ENCODE results near the gene NUMA1. TPM values are rescaled to one million over a fixed set of nuclear protein-coding genes. Genes with fewer than 3 reads are reported as not detected.

Gene NUMA1
- total RNA-seq, 1 donor from 2014 or later, result 75.0 TPM

GRCh38 chr11:72102946-72103753 is 22.8 kb upstream of the NUMA1 start, which contains the start of gene LAMTOR1:
Gene LAMTOR1 (minus strand): TSS chr11:72103297. CDS start chr11:72103224, 73 bp downstream.
- intact Hi-C loops (cut with DNase I), result no loop called here
- ATAC-seq (ENCODE audit: poor library complexity) (peak; percentile 99), DNase-seq (peak; percentile 100)

GRCh38 chr11:72102631-72102945 is 22.2 kb upstream of the NUMA1 start:
- DNase-seq (no peak), ATAC-seq (ENCODE audit: poor library complexity) (peak; percentile 3)
- intact Hi-C loops (cut with DNase I), result no loop called here

GRCh38 chr11:72102162-72102561 is 21.8 kb upstream of the NUMA1 start:
- ATAC-seq (ENCODE audit: poor library complexity) (no peak), DNase-seq (no peak)
- intact Hi-C loops (cut with DNase I), result no loop called here

- intact Hi-C loops (cut with DNase I), result no loop called here
- no peak for ATAC-seq (ENCODE audit: poor library complexity)
- no peak for DNase-seq
These were observed 20.1 kb upstream of the NUMA1 start for GRCh38 chr11:72100462-72100861.

GRCh38 chr11:72100009-72100408 is 19.7 kb upstream of the NUMA1 start:
- intact Hi-C loops (cut with DNase I), result no loop called here
- ATAC-seq (ENCODE audit: poor library complexity) (no peak), DNase-seq (no peak)

GRCh38 chr11:72098741-72099140 is 18.4 kb upstream of the NUMA1 start:
- ATAC-seq (ENCODE audit: poor library complexity), result no peak
- intact Hi-C loops (cut with DNase I), result no loop called here
- no peak for DNase-seq

GRCh38 chr11:72091292-72091691 is 10.9 kb upstream of the NUMA1 start:
- peak; percentile 93 for ATAC-seq (ENCODE audit: poor library complexity)
- peak; percentile 79 for DNase-seq
- intact Hi-C loops (cut with DNase I), result loop anchor here (2.0 to 5.0 kb wide), 2 partner anchors 66 to 114 kb away; no protein-coding TSS in a partner anchor

- ATAC-seq (ENCODE audit: poor library complexity) (no peak), DNase-seq (no peak)
- intact Hi-C loops (cut with DNase I), result no loop called here
These were observed 7.9 kb upstream of the NUMA1 start for GRCh38 chr11:72088076-72088808.

- intact Hi-C loops (cut with DNase I), result no loop called here
- ATAC-seq (ENCODE audit: poor library complexity), result no peak
- no peak for DNase-seq
These were observed 5.4 kb upstream of the NUMA1 start for GRCh38 chr11:72085621-72086351.

GRCh38 chr11:72084965-72085364 is 4.6 kb upstream of the NUMA1 start:
- ATAC-seq (ENCODE audit: poor library complexity), result no peak
- DNase-seq, result no peak
- intact Hi-C loops (cut with DNase I), result loop anchor here (5.0 kb wide), 1 partner anchor 48 kb away; no protein-coding TSS in a partner anchor

GRCh38 chr11:72084076-72084475 is 3.7 kb upstream of the NUMA1 start:
- ATAC-seq (ENCODE audit: poor library complexity) (no peak), DNase-seq (no peak)
- intact Hi-C loops (cut with DNase I), result loop anchor here (5.0 kb wide), 1 partner anchor 47 kb away; no protein-coding TSS in a partner anchor

GRCh38 chr11:72083414-72083813 is 3.1 kb upstream of the NUMA1 start:
- ATAC-seq (ENCODE audit: poor library complexity), result no peak
- intact Hi-C loops (cut with DNase I), result loop anchor here (5.0 kb wide), 1 partner anchor 46 kb away; no protein-coding TSS in a partner anchor
- DNase-seq, result no peak

GRCh38 chr11:72081821-72082453 is 1.6 kb upstream of the NUMA1 start:
- DNase-seq (no peak), ATAC-seq (ENCODE audit: poor library complexity) (no peak)
- intact Hi-C loops (cut with DNase I), result loop anchor here (5.0 kb wide), 1 partner anchor 45 kb away; no protein-coding TSS in a partner anchor

GRCh38 chr11:72081184-72081644 is 872 bp upstream of the NUMA1 start:
- intact Hi-C loops (cut with DNase I), result loop anchor here (5.0 kb wide), 1 partner anchor 44 kb away; no protein-coding TSS in a partner anchor
- no peak for ATAC-seq (ENCODE audit: poor library complexity)
- DNase-seq, result no peak

- intact Hi-C loops (cut with DNase I), result loop anchor here (5.0 kb wide), 1 partner anchor 43 kb away; no protein-coding TSS in a partner anchor
- DNase-seq, result no peak
- peak; percentile 49 for ATAC-seq (ENCODE audit: poor library complexity)
These were observed 470 bp downstream of the NUMA1 start for GRCh38 chr11:72079819-72080325.

GRCh38 chr11:72078477-72078876 is 1.9 kb downstream of the NUMA1 start:
- intact Hi-C loops (cut with DNase I), result no loop called here
- ATAC-seq (ENCODE audit: poor library complexity), result no peak
- no peak for DNase-seq

- ATAC-seq (ENCODE audit: poor library complexity) (no peak), DNase-seq (no peak)
- intact Hi-C loops (cut with DNase I), result no loop called here
These were observed 4.6 kb downstream of the NUMA1 start for GRCh38 chr11:72075756-72076155.

GRCh38 chr11:72075109-72075508 is 5.2 kb downstream of the NUMA1 start:
- DNase-seq (no peak), ATAC-seq (ENCODE audit: poor library complexity) (no peak)
- intact Hi-C loops (cut with DNase I), result no loop called here

Data from Right ventricle myocardium superior (tissue), 1 donor.